Thyroid gland (tissue), 4 donors: Measurements from ENCODE around the gene DSTN.

Experiments
- POLR2A ChIP-seq, 2 donors: fragments of 450-650 bp; IDR thresholded peaks; one replicate each; pipeline ENCODE4 v1.6.1; 2017; ENCODE audit warnings: antibody characterized with exemption in 2 of 2, mild to moderate bottlenecking in 2 of 2, moderate library complexity in 1 of 2
- TF ChIP-seq, protein P1 (sequence below), 6 experiments: fragments of 200-600 bp in 3 of 6; fragments of 450-650 bp in 3 of 6; sonication (generic) in 3 of 6; IDR thresholded peaks; one replicate each; pipeline ENCODE4 v1.5.1; 2016 to 2019; ENCODE audit warnings: antibody characterized with exemption in 6 of 6, mild to moderate bottlenecking in 2 of 6, inconsistent platforms in 1 of 6, moderate library complexity in 1 of 6

DNA sequence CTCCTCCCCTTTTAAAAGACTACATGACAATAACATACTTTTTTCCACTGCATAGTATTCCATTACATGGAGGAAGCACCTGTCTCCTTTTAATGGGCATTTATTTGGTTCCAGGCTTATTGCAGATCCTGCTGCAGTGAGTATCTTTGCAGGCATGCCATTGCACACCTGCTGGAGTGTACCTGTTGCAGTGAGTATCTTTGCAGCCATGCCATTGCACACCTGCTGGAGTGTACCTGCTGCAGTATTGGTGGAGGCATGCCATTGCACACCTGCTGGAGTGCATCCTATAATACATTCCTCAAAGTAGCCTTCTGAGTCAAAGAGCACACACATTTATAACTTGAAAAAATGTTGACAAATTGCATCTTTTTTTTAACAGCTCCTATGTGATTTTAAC, 40.3 kb upstream of the DSTN start:
- TF ChIP-seq, protein P1, sequence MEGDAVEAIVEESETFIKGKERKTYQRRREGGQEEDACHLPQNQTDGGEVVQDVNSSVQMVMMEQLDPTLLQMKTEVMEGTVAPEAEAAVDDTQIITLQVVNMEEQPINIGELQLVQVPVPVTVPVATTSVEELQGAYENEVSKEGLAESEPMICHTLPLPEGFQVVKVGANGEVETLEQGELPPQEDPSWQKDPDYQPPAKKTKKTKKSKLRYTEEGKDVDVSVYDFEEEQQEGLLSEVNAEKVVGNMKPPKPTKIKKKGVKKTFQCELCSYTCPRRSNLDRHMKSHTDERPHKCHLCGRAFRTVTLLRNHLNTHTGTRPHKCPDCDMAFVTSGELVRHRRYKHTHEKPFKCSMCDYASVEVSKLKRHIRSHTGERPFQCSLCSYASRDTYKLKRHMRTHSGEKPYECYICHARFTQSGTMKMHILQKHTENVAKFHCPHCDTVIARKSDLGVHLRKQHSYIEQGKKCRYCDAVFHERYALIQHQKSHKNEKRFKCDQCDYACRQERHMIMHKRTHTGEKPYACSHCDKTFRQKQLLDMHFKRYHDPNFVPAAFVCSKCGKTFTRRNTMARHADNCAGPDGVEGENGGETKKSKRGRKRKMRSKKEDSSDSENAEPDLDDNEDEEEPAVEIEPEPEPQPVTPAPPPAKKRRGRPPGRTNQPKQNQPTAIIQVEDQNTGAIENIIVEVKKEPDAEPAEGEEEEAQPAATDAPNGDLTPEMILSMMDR (IDR thresholded peaks at IDR 0.05): no peak
- no peak for TF ChIP-seq POLR2A (IDR thresholded peaks at IDR 0.05)
